ENCODE data around the gene SEC14L6.

Gene SEC14L6

GRCh38 chr22:30497466-30498150 lies 48.9 kb downstream of the SEC14L6 start:
- H3K27ac ChIP-seq (ENCODE audit: low read depth, low read length): no peak overlapping the region
- H3K23ac ChIP-seq (ENCODE audit: low read length): no peak overlapping the region
- no peak overlapping the region for H3K4me2 ChIP-seq (ENCODE audit: low read length)
- H4K8ac ChIP-seq (ENCODE audit: low read depth, low read length): no peak overlapping the region
- no peaks in the 10 kb centered on the region for H3K4me1 ChIP-seq (ENCODE audit: control insufficient read depth, low read depth, low read length)
- no peak overlapping the region for H2BK120ac ChIP-seq (ENCODE audit: low read depth, low read length)
- no peaks in the 10 kb centered on the region for H3K79me1 ChIP-seq (ENCODE audit: low read length)
- no peaks in the 10 kb centered on the region for H3K27me3 ChIP-seq (ENCODE audit: insufficient read depth, low read length, poor library complexity)
- no peak overlapping the region for H4K5ac ChIP-seq (ENCODE audit: low read length)
- H3K18ac ChIP-seq (ENCODE audit: low read length): no peak overlapping the region
- no peaks in the 10 kb centered on the region for H3K79me2 ChIP-seq (ENCODE audit: control insufficient read depth, insufficient read depth, low read length)
- H2BK5ac ChIP-seq (ENCODE audit: low read length): no peak overlapping the region
- H3K9ac ChIP-seq (ENCODE audit: low read length): no peak overlapping the region
- H3K4ac ChIP-seq (ENCODE audit: low read depth, low read length): no peak overlapping the region
- H2BK15ac ChIP-seq (replicated peaks; ENCODE audit: low read depth): no peak overlapping the region
- WGBS (ENCODE audit: extremely low coverage, insufficient coverage, low lambda C conversion rate): no CpG with 5 or more reads among the region's 7 CpGs
- no peak for DNase-seq
- H2AK5ac ChIP-seq (ENCODE audit: low read length): no peak overlapping the region
- no peak overlapping the region for H3K56ac ChIP-seq (ENCODE audit: low read length)
- H3K36me3 ChIP-seq (ENCODE audit: control insufficient read depth, insufficient read depth, low read length): no peaks in the 10 kb centered on the region
- H3K4me3 ChIP-seq (ENCODE audit: low read length): no peak overlapping the region

GRCh38 chr22:30495041-30495784 lies 51.3 kb downstream of the SEC14L6 start:
- H3K4me1 ChIP-seq (ENCODE audit: control insufficient read depth, low read depth, low read length): no peaks in the 10 kb centered on the region
- no peaks in the 10 kb centered on the region for H3K79me2 ChIP-seq (ENCODE audit: control insufficient read depth, insufficient read depth, low read length)
- no peak overlapping the region for H3K18ac ChIP-seq (ENCODE audit: low read length)
- no peak overlapping the region for H3K4me2 ChIP-seq (ENCODE audit: low read length)
- H2AK5ac ChIP-seq (ENCODE audit: low read length): no peak overlapping the region
- no peak overlapping the region for H2BK5ac ChIP-seq (ENCODE audit: low read length)
- no peak overlapping the region for H4K5ac ChIP-seq (ENCODE audit: low read length)
- no peak overlapping the region for H2BK120ac ChIP-seq (ENCODE audit: low read depth, low read length)
- H2BK15ac ChIP-seq (replicated peaks; ENCODE audit: low read depth): no peak overlapping the region
- no peak overlapping the region for H3K9ac ChIP-seq (ENCODE audit: low read length)
- H3K36me3 ChIP-seq (ENCODE audit: control insufficient read depth, insufficient read depth, low read length): no peaks in the 10 kb centered on the region
- no peak overlapping the region for H3K27ac ChIP-seq (ENCODE audit: low read depth, low read length)
- no CpG with 5 or more reads among the region's 14 CpGs for WGBS (ENCODE audit: extremely low coverage, insufficient coverage, low lambda C conversion rate)
- H3K56ac ChIP-seq (ENCODE audit: low read length): no peak overlapping the region
- H4K8ac ChIP-seq (ENCODE audit: low read depth, low read length): no peak overlapping the region
- no peak overlapping the region for H3K4ac ChIP-seq (ENCODE audit: low read depth, low read length)
- no peak overlapping the region for H3K23ac ChIP-seq (ENCODE audit: low read length)
- H3K27me3 ChIP-seq (ENCODE audit: insufficient read depth, low read length, poor library complexity): no peaks in the 10 kb centered on the region
- H3K4me3 ChIP-seq (ENCODE audit: low read length): no peak overlapping the region
- DNase-seq: no peak
- no peaks in the 10 kb centered on the region for H3K79me1 ChIP-seq (ENCODE audit: low read length)

- no peak overlapping the region for H3K9ac ChIP-seq (ENCODE audit: low read length)
- H3K23ac ChIP-seq (ENCODE audit: low read length): no peak overlapping the region
- H3K18ac ChIP-seq (ENCODE audit: low read length): no peak overlapping the region
- no peak overlapping the region for H3K56ac ChIP-seq (ENCODE audit: low read length)
- no peaks in the 10 kb centered on the region for H3K79me1 ChIP-seq (ENCODE audit: low read length)
- H3K4me2 ChIP-seq (ENCODE audit: low read length): no peak overlapping the region
- H3K79me2 ChIP-seq (ENCODE audit: control insufficient read depth, insufficient read depth, low read length): no peaks in the 10 kb centered on the region
- H3K4me3 ChIP-seq (ENCODE audit: low read length): no peak overlapping the region
- no peak overlapping the region for H4K5ac ChIP-seq (ENCODE audit: low read length)
- WGBS (ENCODE audit: extremely low coverage, insufficient coverage, low lambda C conversion rate): no CpG with 5 or more reads among the region's 12 CpGs
- H3K36me3 ChIP-seq (ENCODE audit: control insufficient read depth, insufficient read depth, low read length): no peaks in the 10 kb centered on the region
- no peak for DNase-seq
- no peak overlapping the region for H2AK5ac ChIP-seq (ENCODE audit: low read length)
- no peak overlapping the region for H2BK120ac ChIP-seq (ENCODE audit: low read depth, low read length)
- no peak overlapping the region for H2BK15ac ChIP-seq (replicated peaks; ENCODE audit: low read depth)
- H3K4ac ChIP-seq (ENCODE audit: low read depth, low read length): no peak overlapping the region
- no peak overlapping the region for H4K8ac ChIP-seq (ENCODE audit: low read depth, low read length)
- no peaks in the 10 kb centered on the region for H3K4me1 ChIP-seq (ENCODE audit: control insufficient read depth, low read depth, low read length)
- no peaks in the 10 kb centered on the region for H3K27me3 ChIP-seq (ENCODE audit: insufficient read depth, low read length, poor library complexity)
- H3K27ac ChIP-seq (ENCODE audit: low read depth, low read length): no peak overlapping the region
- no peak overlapping the region for H2BK5ac ChIP-seq (ENCODE audit: low read length)
Measured at GRCh38 chr22:30492144-30492543, 54.4 kb downstream of the SEC14L6 start.

- Histone ChIP-seq H2BK5ac (ENCODE audit: low read length) (no peak overlapping the region), H3K4me1 (ENCODE audit: control insufficient read depth, low read depth, low read length) (no peaks in the 10 kb centered on the region), H3K4me3 (ENCODE audit: low read length) (no peak overlapping the region), H3K79me1 (ENCODE audit: low read length) (no peaks in the 10 kb centered on the region), H3K4ac (ENCODE audit: low read depth, low read length) (no peak overlapping the region), H3K27me3 (ENCODE audit: insufficient read depth, low read length, poor library complexity) (no peaks in the 10 kb centered on the region), H4K8ac (ENCODE audit: low read depth, low read length) (no peak overlapping the region), H2BK120ac (ENCODE audit: low read depth, low read length) (no peak overlapping the region), H3K23ac (ENCODE audit: low read length) (no peak overlapping the region), H3K4me2 (ENCODE audit: low read length) (no peak overlapping the region), H3K9ac (ENCODE audit: low read length) (no peak overlapping the region), H3K79me2 (ENCODE audit: control insufficient read depth, insufficient read depth, low read length) (no peaks in the 10 kb centered on the region), H3K36me3 (ENCODE audit: control insufficient read depth, insufficient read depth, low read length) (no peaks in the 10 kb centered on the region), H3K56ac (ENCODE audit: low read length) (no peak overlapping the region), H2BK15ac (replicated peaks; ENCODE audit: low read depth) (no peak overlapping the region), H3K18ac (ENCODE audit: low read length) (no peak overlapping the region), H3K27ac (ENCODE audit: low read depth, low read length) (no peak overlapping the region), H2AK5ac (ENCODE audit: low read length) (no peak overlapping the region), H4K5ac (ENCODE audit: low read length) (no peak overlapping the region)
- WGBS (ENCODE audit: extremely low coverage, insufficient coverage, low lambda C conversion rate): no CpG with 5 or more reads among the region's 7 CpGs
- DNase-seq: no peak
Measured at GRCh38 chr22:30491381-30491780, 55.2 kb downstream of the SEC14L6 start.

DNA sequence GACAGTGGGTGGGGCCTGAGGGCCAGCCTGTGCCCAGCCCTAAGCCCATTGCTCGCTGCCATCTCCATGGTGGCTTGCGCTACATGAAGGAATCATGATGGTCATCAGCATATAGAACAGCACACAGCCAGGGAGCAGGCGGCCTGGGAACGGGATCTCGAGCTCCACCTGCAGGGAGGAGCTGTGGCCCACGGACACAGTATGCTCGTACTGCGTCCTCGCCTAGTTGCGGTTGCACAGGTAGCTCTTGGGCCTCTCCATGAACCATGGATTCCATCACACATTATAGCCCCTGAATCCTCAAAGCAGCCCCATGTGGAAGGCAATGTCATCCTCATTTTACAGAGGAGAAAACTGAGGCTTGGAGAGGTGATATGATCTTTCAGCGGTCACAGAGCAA lies 56.1 kb downstream of the SEC14L6 start:
- Histone ChIP-seq H2BK5ac (ENCODE audit: low read length) (no peak overlapping the region), H2BK15ac (replicated peaks; ENCODE audit: low read depth) (no peak overlapping the region), H3K9ac (ENCODE audit: low read length) (no peak overlapping the region), H3K27me3 (ENCODE audit: insufficient read depth, low read length, poor library complexity) (no peaks in the 10 kb centered on the region), H4K8ac (ENCODE audit: low read depth, low read length) (no peak overlapping the region), H3K56ac (ENCODE audit: low read length) (no peak overlapping the region), H3K36me3 (ENCODE audit: control insufficient read depth, insufficient read depth, low read length) (no peaks in the 10 kb centered on the region), H3K4me2 (ENCODE audit: low read length) (no peak overlapping the region), H3K79me2 (ENCODE audit: control insufficient read depth, insufficient read depth, low read length) (no peaks in the 10 kb centered on the region), H4K5ac (ENCODE audit: low read length) (no peak overlapping the region), H3K18ac (ENCODE audit: low read length) (no peak overlapping the region), H3K4ac (ENCODE audit: low read depth, low read length) (no peak overlapping the region), H3K4me1 (ENCODE audit: control insufficient read depth, low read depth, low read length) (no peaks in the 10 kb centered on the region), H3K4me3 (ENCODE audit: low read length) (no peak overlapping the region), H3K23ac (ENCODE audit: low read length) (no peak overlapping the region), H2BK120ac (ENCODE audit: low read depth, low read length) (no peak overlapping the region), H3K79me1 (ENCODE audit: low read length) (no peaks in the 10 kb centered on the region), H2AK5ac (ENCODE audit: low read length) (no peak overlapping the region), H3K27ac (ENCODE audit: low read depth, low read length) (no peak overlapping the region)
- no CpG with 5 or more reads among the region's 11 CpGs for WGBS (ENCODE audit: extremely low coverage, insufficient coverage, low lambda C conversion rate)
- DNase-seq: peak; percentile 8

Measured in mesendoderm (in vitro differentiated cells).